GM12878 (cell line): ENCODE data around the gene JAKMIP1. TPM values are rescaled to one million over a fixed set of nuclear protein-coding genes. Genes with fewer than 3 reads are reported as not detected.

ENCODE experiments used
- ATAC-seq: fragments of 200-7000 bp; cut with Tn5 transposase; 3 replicates; pipeline ENCODE4 v1.9.1; 2020; ENCODE audit warnings: mild to moderate bottlenecking, moderate library complexity
- BruUV-seq: library from RNA; stranded (reverse); fragments of 400-500 nt; replicated peaks from 2 replicates; lab custom pipeline; 2021; lab: Mats Ljungman, UMichigan
- CTCF ChIA-PET: fragments of 300-600 bp; sonication (Branson Sonifier 250); formaldehyde crosslinking; extraction: SDS; loops from one replicate; lab custom pipeline; 2021; ENCODE audit warnings: inconsistent platforms; lab: Yijun Ruan, JAX
- POLR2A ChIA-PET: fragments of 350-600 bp; formaldehyde crosslinking; extraction: SDS; loops from one replicate; lab custom pipeline; 2021; ENCODE audit warnings: inconsistent platforms; lab: Charles Lee
- RAD21 ChIA-PET: fragments of 300-600 bp; sonication (Branson Sonifier 250); formaldehyde crosslinking; loops from one replicate; lab custom pipeline; 2023; ENCODE audit warnings: antibody characterized with exemption; ENCODE audit not compliant: unreplicated experiment; lab: Charles Lee
- SMC1A ChIA-PET: fragments of 300-600 bp; sonication (Branson Sonifier 250); formaldehyde crosslinking; loops from one replicate; lab custom pipeline; 2023; ENCODE audit not compliant: unreplicated experiment, uncharacterized antibody; lab: Charles Lee
- DNase-seq: peaks from one replicate; pipeline ENCODE4 v3.0.0-alpha.2; 2011; ENCODE audit warnings: low read depth, low spot score
- FAIRE-seq: peaks from 3 replicates; lab custom pipeline; 2011; peaks lifted over from hg19 to GRCh38; lab: Jason Lieb, UNC
- H2AFZ ChIP-seq: 2 replicates; pipeline ENCODE4 v1.6.0; 2011; ENCODE audit warnings: low read depth, low read length, control low read depth; ENCODE audit not compliant: control insufficient read depth
- H3K27ac ChIP-seq: 2 replicates; pipeline ENCODE4 v1.5.1; 2011; ENCODE audit warnings: control low read depth; ENCODE audit not compliant: control insufficient read depth, insufficient read depth
- H3K27me3 ChIP-seq, 2 experiments: replicated peaks in 1 of 2; 2 replicates each; pipeline versions ENCODE4 v1.6.0 to v1.6.1; 2011; ENCODE audit warnings: low read length in 1 of 2; ENCODE audit not compliant: control insufficient read depth in 2 of 2, insufficient read depth in 2 of 2
- H3K36me3 ChIP-seq, 2 experiments: 2 replicates each; pipeline ENCODE4 v1.5.1; 2011; ENCODE audit warnings: low read length in 1 of 2; ENCODE audit not compliant: control insufficient read depth in 2 of 2, insufficient read depth in 2 of 2
- H3K4me1 ChIP-seq: 2 replicates; pipeline ENCODE4 v1.6.1; 2011; ENCODE audit warnings: mild to moderate bottlenecking, low read length, moderate library complexity, mixed read lengths; ENCODE audit not compliant: control insufficient read depth, insufficient read depth
- H3K4me2 ChIP-seq: 2 replicates; pipeline ENCODE4 v1.6.0; 2011; ENCODE audit warnings: control low read depth; ENCODE audit not compliant: control insufficient read depth, insufficient read depth
- H3K4me3 ChIP-seq: fragments of 200-600 bp; sonication (generic); 2 replicates; pipeline ENCODE4 v1.5.1; 2016
- H3K79me2 ChIP-seq: 2 replicates; pipeline ENCODE4 v1.6.0; 2011; ENCODE audit warnings: low read length; ENCODE audit not compliant: control insufficient read depth, insufficient read depth
- H3K9ac ChIP-seq: 2 replicates; pipeline ENCODE4 v1.8.0; 2011; ENCODE audit warnings: low read length, control low read depth, mixed read lengths; ENCODE audit not compliant: control insufficient read depth, insufficient read depth
- H3K9me3 ChIP-seq: replicated peaks from 3 replicates; pipeline ENCODE4 v1.5.1; 2011; ENCODE audit warnings: mild to moderate bottlenecking, low read length; ENCODE audit not compliant: control insufficient read depth, insufficient read depth
- H4K20me1 ChIP-seq: 2 replicates; pipeline ENCODE4 v1.6.0; 2011; ENCODE audit not compliant: control insufficient read depth, insufficient read depth
- ATF7 ChIP-seq: fragments of 450-650 bp; IDR thresholded peaks from 2 replicates; pipeline ENCODE4 v1.6.1; 2016; ENCODE audit warnings: low read depth, mild to moderate bottlenecking
- BMI1 ChIP-seq: fragments of 450-650 bp; IDR thresholded peaks from 2 replicates; pipeline ENCODE4 v1.6.1; 2016; ENCODE audit warnings: mild to moderate bottlenecking, moderate library complexity, borderline replicate concordance
- HDAC6 ChIP-seq: fragments of 200-600 bp; sonication (generic); IDR thresholded peaks from one replicate; pipeline ENCODE4 v1.8.0; 2017; ENCODE audit warnings: antibody characterized with exemption; ENCODE audit not compliant: unreplicated experiment
- JUND ChIP-seq: IDR thresholded peaks from 2 replicates; pipeline ENCODE4 v1.6.1; 2012; ENCODE audit warnings: low read depth, mild to moderate bottlenecking, low read length, improper control_type of control experiment, moderate library complexity
- MEF2B ChIP-seq: fragments of 450-650 bp; IDR thresholded peaks from 2 replicates; pipeline ENCODE4 v1.6.1; 2018; ENCODE audit warnings: mild to moderate bottlenecking, moderate library complexity; ENCODE audit not compliant: partially characterized antibody, poor library complexity, severe bottlenecking
- NFXL1 ChIP-seq: fragments of 450-650 bp; IDR thresholded peaks from 2 replicates; pipeline ENCODE4 v1.6.1; 2017; ENCODE audit warnings: antibody characterized with exemption, mild to moderate bottlenecking, borderline replicate concordance
- POLR2AphosphoS5 ChIP-seq: IDR thresholded peaks from 2 replicates; pipeline ENCODE4 v1.6.1; 2011; ENCODE audit warnings: mild to moderate bottlenecking, low read length, inconsistent platforms
- RAD21 ChIP-seq: IDR thresholded peaks from 2 replicates; pipeline ENCODE4 v1.6.1; 2011; ENCODE audit warnings: mild to moderate bottlenecking, low read depth, low read length, moderate library complexity; ENCODE audit not compliant: insufficient read depth
- RB1 ChIP-seq: fragments of 450-650 bp; formaldehyde crosslinking; IDR thresholded peaks from 2 replicates; pipeline ENCODE4 v1.6.1; 2017; ENCODE audit warnings: mild to moderate bottlenecking, borderline replicate concordance
- SREBF1 ChIP-seq: IDR thresholded peaks from 2 replicates; pipeline ENCODE4 v1.6.1; 2012; ENCODE audit warnings: mild to moderate bottlenecking, low read length
- STAT1 ChIP-seq: fragments of 450-650 bp; conservative IDR thresholded peaks from 2 replicates; pipeline ENCODE4 v1.6.1; 2014; ENCODE audit warnings: antibody characterized with exemption, mild to moderate bottlenecking
- WRNIP1 ChIP-seq: IDR thresholded peaks from 2 replicates; pipeline ENCODE4 v1.6.1; 2011; ENCODE audit warnings: low read depth, low read length, improper control_type of control experiment, borderline replicate concordance
- YY1 ChIP-seq: IDR thresholded peaks from 2 replicates; pipeline ENCODE4 v1.6.1; 2011; ENCODE audit warnings: low read depth, mild to moderate bottlenecking, low read length
- WGBS: methylation state at CpG from one replicate; pipeline ENCODE4 v1.1.6; 2016; ENCODE audit warnings: low lambda C conversion rate; ENCODE audit not compliant: insufficient replicate concordance, insufficient coverage; ENCODE audit errors: missing lambda C conversion rate; 5-methylcytosine and 5-hydroxymethylcytosine counted together
- in situ Hi-C: fragments of 300-500 bp; cut with MboI; formaldehyde crosslinking; loops from 9 replicates; pipeline ENCODE4 v1.14.3; 2018; ENCODE audit warnings: mixed read lengths
- intact Hi-C: fragments of 100-400 bp; cut with micrococcal nuclease; formaldehyde crosslinking; loops from one replicate; pipeline ENCODE4 v1.14.2; 2022; ENCODE audit not compliant: unreplicated experiment
- polyA plus RNA-seq, 11 experiments: library from polyadenylated mRNA; depleted of rRNA in 4 of 11; unstranded in 6 of 11; stranded (reverse) in 5 of 11; fragments of >200 nt; fragmentation: Nextera tagmentation in 4 of 11; fragmentation: Illumina TruSeq in 1 of 11; extraction: Ambion mirVana in 4 of 11; extraction: Trizol in 1 of 11; gene quantifications; 1 replicate in 1 of 11; 2 replicates in 10 of 11; pipeline versions ENCODE4 v1.2.1 to v1.2.3, GENCODE V29; 2011 to 2016; ENCODE audit warnings: inconsistent platforms in 2 of 11, missing spikeins in 2 of 11, low read depth in 1 of 11
- total RNA-seq, 4 experiments: library from RNA; depleted of rRNA in 3 of 4; stranded (reverse); fragments of >200 nt in 3 of 4; fragmentation: Illumina TruSeq in 1 of 4; extraction: Trizol in 1 of 4; gene quantifications; 2 replicates each; pipeline versions ENCODE4 v1.2.1 to v1.2.3, GENCODE V29; 2013 to 2021
- TF ChIP-seq, protein P1 (sequence below): IDR thresholded peaks from 2 replicates; pipeline ENCODE4 v1.6.1; 2012; ENCODE audit warnings: low read depth, low read length, improper control_type of control experiment
- TF ChIP-seq, protein P2 (sequence below): fragments of 450-650 bp; IDR thresholded peaks from 2 replicates; pipeline ENCODE4 v1.6.1; 2017; ENCODE audit warnings: mild to moderate bottlenecking, moderate library complexity
- TF ChIP-seq, protein P3 (sequence below): IDR thresholded peaks from 2 replicates; pipeline ENCODE4 v1.6.1; 2012; ENCODE audit warnings: low read length, inconsistent platforms

The JAKMIP1 gene
- total and polyA plus RNA-seq, 10 of the 15 experiments (the other 5 are each of a cell fraction or from before 2014, with no cell fraction given): 0.52 to 16.7 (median 12.3) TPM

DNA sequence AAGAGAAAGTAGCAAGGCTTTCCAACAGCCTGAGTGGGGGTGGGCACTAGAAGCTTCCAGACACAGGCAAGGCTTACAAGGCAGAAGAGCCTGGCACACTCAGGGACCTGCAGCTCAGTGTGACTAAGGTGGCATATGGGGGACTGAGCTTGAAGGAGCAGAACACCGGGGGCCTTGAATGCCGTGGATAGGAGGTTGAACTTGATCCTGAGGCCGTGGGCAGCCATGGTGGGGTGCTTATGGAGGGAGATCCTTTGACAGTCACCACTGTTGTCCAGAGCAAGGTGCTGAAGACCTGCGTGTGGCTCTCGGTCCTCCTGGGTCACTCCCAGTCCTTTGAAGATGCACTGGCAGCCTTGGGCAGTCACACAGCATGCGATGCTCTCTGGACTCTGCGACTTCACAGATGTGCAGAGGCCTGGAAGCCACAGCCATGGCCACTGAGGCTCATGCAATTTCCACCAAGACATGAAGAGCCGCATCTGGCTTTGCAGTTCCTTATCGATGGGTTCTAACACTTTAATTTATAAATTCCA is 200.5 kb downstream of the JAKMIP1 start:
- DNase-seq: no peak
- TF ChIP-seq NFXL1 (no peak), STAT1 (no peak), YY1 (no peak), POLR2AphosphoS5 (no peak), BMI1 (no peak), MEF2B (no peak), SREBF1 (no peak), ATF7 (no peak), RB1 (no peak), RAD21 (no peak), WRNIP1 (no peak), JUND (no peak), HDAC6 (no peak)
- TF ChIP-seq, protein P1, sequence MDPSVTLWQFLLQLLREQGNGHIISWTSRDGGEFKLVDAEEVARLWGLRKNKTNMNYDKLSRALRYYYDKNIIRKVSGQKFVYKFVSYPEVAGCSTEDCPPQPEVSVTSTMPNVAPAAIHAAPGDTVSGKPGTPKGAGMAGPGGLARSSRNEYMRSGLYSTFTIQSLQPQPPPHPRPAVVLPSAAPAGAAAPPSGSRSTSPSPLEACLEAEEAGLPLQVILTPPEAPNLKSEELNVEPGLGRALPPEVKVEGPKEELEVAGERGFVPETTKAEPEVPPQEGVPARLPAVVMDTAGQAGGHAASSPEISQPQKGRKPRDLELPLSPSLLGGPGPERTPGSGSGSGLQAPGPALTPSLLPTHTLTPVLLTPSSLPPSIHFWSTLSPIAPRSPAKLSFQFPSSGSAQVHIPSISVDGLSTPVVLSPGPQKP: no peak
- TF ChIP-seq, protein P2, sequence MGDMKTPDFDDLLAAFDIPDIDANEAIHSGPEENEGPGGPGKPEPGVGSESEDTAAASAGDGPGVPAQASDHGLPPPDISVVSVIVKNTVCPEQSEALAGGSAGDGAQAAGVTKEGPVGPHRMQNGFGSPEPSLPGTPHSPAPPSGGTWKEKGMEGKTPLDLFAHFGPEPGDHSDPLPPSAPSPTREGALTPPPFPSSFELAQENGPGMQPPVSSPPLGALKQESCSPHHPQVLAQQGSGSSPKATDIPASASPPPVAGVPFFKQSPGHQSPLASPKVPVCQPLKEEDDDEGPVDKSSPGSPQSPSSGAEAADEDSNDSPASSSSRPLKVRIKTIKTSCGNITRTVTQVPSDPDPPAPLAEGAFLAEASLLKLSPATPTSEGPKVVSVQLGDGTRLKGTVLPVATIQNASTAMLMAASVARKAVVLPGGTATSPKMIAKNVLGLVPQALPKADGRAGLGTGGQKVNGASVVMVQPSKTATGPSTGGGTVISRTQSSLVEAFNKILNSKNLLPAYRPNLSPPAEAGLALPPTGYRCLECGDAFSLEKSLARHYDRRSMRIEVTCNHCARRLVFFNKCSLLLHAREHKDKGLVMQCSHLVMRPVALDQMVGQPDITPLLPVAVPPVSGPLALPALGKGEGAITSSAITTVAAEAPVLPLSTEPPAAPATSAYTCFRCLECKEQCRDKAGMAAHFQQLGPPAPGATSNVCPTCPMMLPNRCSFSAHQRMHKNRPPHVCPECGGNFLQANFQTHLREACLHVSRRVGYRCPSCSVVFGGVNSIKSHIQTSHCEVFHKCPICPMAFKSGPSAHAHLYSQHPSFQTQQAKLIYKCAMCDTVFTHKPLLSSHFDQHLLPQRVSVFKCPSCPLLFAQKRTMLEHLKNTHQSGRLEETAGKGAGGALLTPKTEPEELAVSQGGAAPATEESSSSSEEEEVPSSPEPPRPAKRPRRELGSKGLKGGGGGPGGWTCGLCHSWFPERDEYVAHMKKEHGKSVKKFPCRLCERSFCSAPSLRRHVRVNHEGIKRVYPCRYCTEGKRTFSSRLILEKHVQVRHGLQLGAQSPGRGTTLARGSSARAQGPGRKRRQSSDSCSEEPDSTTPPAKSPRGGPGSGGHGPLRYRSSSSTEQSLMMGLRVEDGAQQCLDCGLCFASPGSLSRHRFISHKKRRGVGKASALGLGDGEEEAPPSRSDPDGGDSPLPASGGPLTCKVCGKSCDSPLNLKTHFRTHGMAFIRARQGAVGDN: no peak
- TF ChIP-seq, protein P3, sequence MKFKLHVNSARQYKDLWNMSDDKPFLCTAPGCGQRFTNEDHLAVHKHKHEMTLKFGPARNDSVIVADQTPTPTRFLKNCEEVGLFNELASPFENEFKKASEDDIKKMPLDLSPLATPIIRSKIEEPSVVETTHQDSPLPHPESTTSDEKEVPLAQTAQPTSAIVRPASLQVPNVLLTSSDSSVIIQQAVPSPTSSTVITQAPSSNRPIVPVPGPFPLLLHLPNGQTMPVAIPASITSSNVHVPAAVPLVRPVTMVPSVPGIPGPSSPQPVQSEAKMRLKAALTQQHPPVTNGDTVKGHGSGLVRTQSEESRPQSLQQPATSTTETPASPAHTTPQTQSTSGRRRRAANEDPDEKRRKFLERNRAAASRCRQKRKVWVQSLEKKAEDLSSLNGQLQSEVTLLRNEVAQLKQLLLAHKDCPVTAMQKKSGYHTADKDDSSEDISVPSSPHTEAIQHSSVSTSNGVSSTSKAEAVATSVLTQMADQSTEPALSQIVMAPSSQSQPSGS: no peak
- Histone ChIP-seq H3K79me2 (no peaks in the 10 kb centered on the region), H3K4me3 (no peak overlapping the region), H3K4me1 (peaks cover 11% of the 10 kb centered on the region), H3K36me3 (no peaks in the 10 kb centered on the region), H3K27me3 (no peaks in the 10 kb centered on the region; a peak in 2 of 4 replicates), H4K20me1 (no peaks in the 10 kb centered on the region), H3K4me2 (no peak overlapping the region), H3K27ac (no peak overlapping the region), H2AFZ (no peak overlapping the region), H3K9me3 (no peaks in the 10 kb centered on the region), H3K9ac (no peak overlapping the region)
- SMC1A ChIA-PET: interaction anchor here (0.6 to 4.9 kb wide), 4 partner anchors 194 to 330 kb away, joined by 3 to 40 read pairs (median 22); no protein-coding TSS in a partner anchor
- 48% methylated on average over 9 of the region's 9 CpGs for WGBS
- intact Hi-C loops: loop anchor here (2.0 to 5.0 kb wide), 2 partner anchors 87 to 252 kb away; no protein-coding TSS in a partner anchor
- POLR2A ChIA-PET: no interaction called here
- in situ Hi-C loops: loop anchor here (5.0 kb wide), 1 partner anchor 327 kb away; no protein-coding TSS in a partner anchor
- RAD21 ChIA-PET: interaction anchor here (0.9 to 3.5 kb wide), 3 partner anchors 250 to 328 kb away, joined by 3 to 26 read pairs (median 17); no protein-coding TSS in a partner anchor
- CTCF ChIA-PET: interaction anchor here (0.7 to 4.8 kb wide), 12 partner anchors 10 to 546 kb away, joined by 3 to 80 read pairs (median 4); no protein-coding TSS in a partner anchor
- ATAC-seq: no peak
- FAIRE-seq: no peak
- no TSS peak for BruUV-seq
